Smooth muscle cell (in vitro differentiated cells): ENCODE data around the gene VEZT. TPM values are rescaled to one million over a fixed set of nuclear protein-coding genes. Genes with fewer than 3 reads are reported as not detected.

Experiments used
- DNase-seq: peaks from one replicate; lab custom pipeline; 2025; ENCODE audit not compliant: unreplicated experiment; lab: John Stamatoyannopoulos, UW
- H2AFZ ChIP-seq: fragments of 200-600 bp; sonication (generic); 2 replicates; pipeline ENCODE4 v1.6.0; 2016; ENCODE audit warnings: antibody characterized with exemption, low read depth, mild to moderate bottlenecking
- H3F3A ChIP-seq: fragments of 200-600 bp; sonication (generic); 2 replicates; pipeline ENCODE4 v1.6.0; 2017; ENCODE audit warnings: antibody characterized with exemption, low read depth
- H3K27ac ChIP-seq: fragments of 200-600 bp; sonication (generic); 2 replicates; pipeline ENCODE4 v1.5.1; 2016; ENCODE audit warnings: low read depth, mild to moderate bottlenecking
- H3K27me3 ChIP-seq: fragments of 200-600 bp; sonication (generic); 2 replicates; pipeline ENCODE4 v1.6.1; 2016; ENCODE audit warnings: low read depth, mild to moderate bottlenecking
- H3K36me3 ChIP-seq: fragments of 200-600 bp; sonication (generic); 2 replicates; pipeline ENCODE4 v1.5.1; 2016; ENCODE audit warnings: low read depth
- H3K4me1 ChIP-seq: fragments of 200-600 bp; sonication (generic); 2 replicates; pipeline ENCODE4 v1.5.1; 2016; ENCODE audit warnings: low read depth
- H3K4me2 ChIP-seq: fragments of 200-600 bp; sonication (generic); 2 replicates; pipeline ENCODE4 v1.6.0; 2016; ENCODE audit warnings: mild to moderate bottlenecking
- H3K4me3 ChIP-seq: fragments of 200-600 bp; sonication (generic); 2 replicates; pipeline ENCODE4 v1.5.1; 2016; ENCODE audit warnings: mild to moderate bottlenecking
- H3K79me2 ChIP-seq: fragments of 200-600 bp; sonication (generic); 2 replicates; pipeline ENCODE4 v1.6.0; 2016; ENCODE audit warnings: low read depth, mild to moderate bottlenecking
- H3K9ac ChIP-seq: fragments of 200-600 bp; sonication (generic); 2 replicates; pipeline ENCODE4 v1.6.0; 2016; ENCODE audit warnings: low read depth
- H3K9me3 ChIP-seq: fragments of 200-600 bp; sonication (generic); replicated peaks from 2 replicates; pipeline ENCODE4 v1.5.1; 2016; ENCODE audit warnings: low read depth
- H4K20me1 ChIP-seq: fragments of 200-600 bp; sonication (generic); 2 replicates; pipeline ENCODE4 v1.6.0; 2016; ENCODE audit warnings: low read depth
- WGBS: methylation state at CpG from one replicate; pipeline ENCODE4 v1.1.7; 2016; ENCODE audit warnings: low lambda C conversion rate; 5-methylcytosine and 5-hydroxymethylcytosine counted together
- polyA plus RNA-seq: library from polyadenylated mRNA; unstranded; fragments of >200 nt; fragmentation: Nextera tagmentation; extraction: Ambion mirVana; gene quantifications from 2 replicates; pipeline ENCODE4 v1.2.1, GENCODE V29; 2016
- total RNA-seq: library from RNA; depleted of rRNA; stranded (reverse); fragments of >200 nt; gene quantifications from 2 replicates; pipeline ENCODE4 v1.2.3, GENCODE V29; 2014
- TF ChIP-seq, protein P1 (sequence below): fragments of 200-600 bp; sonication (generic); IDR thresholded peaks from 2 replicates; pipeline ENCODE4 v1.5.1; 2017; ENCODE audit warnings: borderline replicate concordance, mild to moderate bottlenecking, antibody characterized with exemption; ENCODE audit not compliant: insufficient read depth, poor library complexity, severe bottlenecking

Gene VEZT
- total and polyA plus RNA-seq, 2 experiments from 2014 or later: 21.2 to 65.2 TPM

DNA sequence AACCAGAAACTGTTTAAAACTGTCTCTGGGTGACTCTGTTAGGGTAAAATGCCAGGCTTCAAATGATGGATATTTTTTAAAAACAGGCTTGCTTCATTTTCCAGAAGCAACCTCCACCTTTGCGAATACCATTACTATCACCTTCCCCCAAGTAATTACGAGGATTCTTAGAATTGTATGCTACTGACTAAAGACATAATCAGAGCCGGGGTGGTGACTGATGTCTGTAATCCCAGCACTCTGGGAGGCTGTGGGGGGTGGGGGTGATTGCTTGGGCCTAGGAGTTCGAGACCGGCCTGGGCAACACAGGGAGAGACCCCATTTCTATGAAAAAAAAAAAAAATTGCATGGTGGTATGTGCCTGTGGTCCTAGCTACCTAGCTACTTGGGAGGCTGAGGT, 38.6 kb upstream of the VEZT start:
- H3K27ac ChIP-seq: peak overlapping the region; percentile 85
- H3K27me3 ChIP-seq: no peaks in the 10 kb centered on the region
- peaks cover 7% of the 10 kb centered on the region for H3K79me2 ChIP-seq
- 30% methylated on average over 5 of the region's 5 CpGs for WGBS
- no peak for DNase-seq
- H3K4me1 ChIP-seq: peaks cover 12% of the 10 kb centered on the region
- peak overlapping the region; percentile 40 for H3K9ac ChIP-seq
- peak overlapping the region; percentile 37 for H3K4me2 ChIP-seq
- TF ChIP-seq, protein P1, sequence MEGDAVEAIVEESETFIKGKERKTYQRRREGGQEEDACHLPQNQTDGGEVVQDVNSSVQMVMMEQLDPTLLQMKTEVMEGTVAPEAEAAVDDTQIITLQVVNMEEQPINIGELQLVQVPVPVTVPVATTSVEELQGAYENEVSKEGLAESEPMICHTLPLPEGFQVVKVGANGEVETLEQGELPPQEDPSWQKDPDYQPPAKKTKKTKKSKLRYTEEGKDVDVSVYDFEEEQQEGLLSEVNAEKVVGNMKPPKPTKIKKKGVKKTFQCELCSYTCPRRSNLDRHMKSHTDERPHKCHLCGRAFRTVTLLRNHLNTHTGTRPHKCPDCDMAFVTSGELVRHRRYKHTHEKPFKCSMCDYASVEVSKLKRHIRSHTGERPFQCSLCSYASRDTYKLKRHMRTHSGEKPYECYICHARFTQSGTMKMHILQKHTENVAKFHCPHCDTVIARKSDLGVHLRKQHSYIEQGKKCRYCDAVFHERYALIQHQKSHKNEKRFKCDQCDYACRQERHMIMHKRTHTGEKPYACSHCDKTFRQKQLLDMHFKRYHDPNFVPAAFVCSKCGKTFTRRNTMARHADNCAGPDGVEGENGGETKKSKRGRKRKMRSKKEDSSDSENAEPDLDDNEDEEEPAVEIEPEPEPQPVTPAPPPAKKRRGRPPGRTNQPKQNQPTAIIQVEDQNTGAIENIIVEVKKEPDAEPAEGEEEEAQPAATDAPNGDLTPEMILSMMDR: no peak
- H3K36me3 ChIP-seq: no peaks in the 10 kb centered on the region
- H4K20me1 ChIP-seq: no peaks in the 10 kb centered on the region
- no peak overlapping the region for H2AFZ ChIP-seq
- no peak overlapping the region for H3K4me3 ChIP-seq
- peaks cover 10% of the 10 kb centered on the region for H3F3A ChIP-seq
- no peaks in the 10 kb centered on the region for H3K9me3 ChIP-seq

DNA sequence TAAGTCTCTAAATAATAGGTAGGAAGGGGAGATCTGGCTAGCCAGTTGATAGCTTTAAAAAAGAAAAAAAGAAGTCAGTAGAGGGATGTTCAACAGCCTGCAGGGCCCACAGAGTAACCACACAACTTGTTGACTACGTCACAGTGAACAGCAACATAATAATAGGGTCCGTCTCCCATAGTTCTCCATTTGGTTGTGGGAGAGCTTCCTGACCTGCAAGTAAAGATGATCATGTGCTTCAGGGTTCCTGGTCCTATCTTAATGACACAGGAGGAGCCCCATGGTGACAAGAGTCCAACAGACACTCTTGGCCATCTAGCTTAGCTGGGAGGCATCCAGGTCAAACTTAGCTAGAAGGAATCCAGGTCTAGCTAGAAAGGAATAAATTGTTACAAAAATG, 36.5 kb upstream of the VEZT start:
- no peaks in the 10 kb centered on the region for H3K9me3 ChIP-seq
- TF ChIP-seq, protein P1: no peak
- H3K79me2 ChIP-seq: peaks cover 2% of the 10 kb centered on the region

DNA sequence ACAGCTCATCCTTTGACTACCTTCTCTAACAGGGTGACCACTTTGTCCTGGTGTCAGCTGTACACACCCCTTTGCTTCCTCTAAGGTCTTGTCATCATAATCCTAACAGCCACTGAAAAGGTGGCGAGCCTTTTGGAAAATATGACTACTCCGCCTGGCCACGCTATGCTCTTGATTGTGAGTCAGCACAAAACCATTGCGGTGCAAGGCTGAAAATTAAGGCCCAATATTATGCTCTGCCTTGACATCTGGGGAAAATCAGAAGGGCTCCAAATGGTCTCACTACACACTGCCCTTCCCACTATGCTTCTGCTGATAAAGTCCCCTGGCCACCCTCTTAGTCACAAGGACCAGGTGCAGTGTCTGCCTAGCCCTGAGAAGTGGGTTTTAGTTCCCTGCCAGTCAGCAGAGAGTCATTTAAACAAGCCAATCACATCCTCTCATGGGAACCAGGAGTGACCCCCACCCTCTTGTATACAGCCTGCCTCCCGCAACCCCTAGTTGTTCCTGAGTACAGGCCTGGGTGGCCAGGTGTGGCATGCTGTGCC, 34.7 kb upstream of the VEZT start:
- Histone ChIP-seq H3K4me2 (peak overlapping the region; percentile 61), H3K4me3 (no peak overlapping the region), H3K27ac (peak overlapping the region; percentile 90), H3K9ac (peak overlapping the region; percentile 65), H3F3A (peaks cover 4% of the 10 kb centered on the region), H2AFZ (no peak overlapping the region), H3K36me3 (no peaks in the 10 kb centered on the region), H4K20me1 (no peaks in the 10 kb centered on the region), H3K27me3 (no peaks in the 10 kb centered on the region), H3K4me1 (peaks cover 7% of the 10 kb centered on the region), H3K79me2 (no peaks in the 10 kb centered on the region), H3K9me3 (no peaks in the 10 kb centered on the region)
- no peak for DNase-seq
- TF ChIP-seq, protein P1: no peak
- WGBS: 29% methylated on average over 5 of the region's 5 CpGs

More for the DNA sequence above, 36.5 kb upstream of the VEZT start:
- Histone ChIP-seq H3K4me1 (peaks cover 12% of the 10 kb centered on the region), H3K27me3 (no peaks in the 10 kb centered on the region), H3F3A (peaks cover 9% of the 10 kb centered on the region), H3K4me3 (no peak overlapping the region), H4K20me1 (no peaks in the 10 kb centered on the region), H3K9ac (no peak overlapping the region), H3K27ac (peak overlapping the region; percentile 25), H3K36me3 (no peaks in the 10 kb centered on the region), H2AFZ (no peak overlapping the region), H3K4me2 (no peak overlapping the region)
- WGBS: 78% methylated on average over 2 of the region's 2 CpGs
- no peak for DNase-seq

DNA sequence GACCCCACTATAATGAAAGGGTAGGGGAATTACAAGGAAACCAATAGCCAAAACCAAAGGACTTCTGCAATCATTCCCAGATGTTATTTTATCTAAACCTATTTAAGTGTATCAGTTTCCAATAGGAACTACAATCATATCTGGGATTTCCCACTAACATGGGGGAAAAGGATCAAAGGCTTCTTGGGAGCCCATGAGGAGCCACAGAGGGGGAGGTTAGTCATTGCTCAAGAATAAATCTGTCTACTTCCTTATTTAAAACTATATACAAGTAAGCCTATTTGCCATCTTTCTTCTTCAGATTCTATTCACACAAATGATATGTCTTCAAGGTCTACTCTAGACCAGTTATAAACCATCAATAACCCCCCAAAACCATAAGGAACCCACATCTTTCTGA, 33.5 kb upstream of the VEZT start:
- DNase-seq: no peak
- Histone ChIP-seq H3K27me3 (no peaks in the 10 kb centered on the region), H3K9ac (no peak overlapping the region), H3K4me1 (peaks cover 6% of the 10 kb centered on the region), H3K4me3 (no peak overlapping the region), H3K36me3 (no peaks in the 10 kb centered on the region), H3F3A (peaks cover 6% of the 10 kb centered on the region), H2AFZ (no peak overlapping the region), H4K20me1 (no peaks in the 10 kb centered on the region), H3K27ac (no peak overlapping the region), H3K9me3 (no peaks in the 10 kb centered on the region), H3K79me2 (no peaks in the 10 kb centered on the region), H3K4me2 (no peak overlapping the region)
- TF ChIP-seq, protein P1: no peak
